Chondrocyte (in vitro differentiated cells): Measurements from ENCODE around the gene P2RX6. TPM values are rescaled to one million over a fixed set of nuclear protein-coding genes. Genes with fewer than 3 reads are reported as not detected.

Experiments used
- DNase-seq: peaks from one replicate; pipeline ENCODE4 v3.0.0; 2021; ENCODE audit warnings: mixed read lengths, low spot score
- H3K27ac Mint-ChIP-seq: one replicate; pipeline ENCODE4 v1.8.0; 2021; ENCODE audit warnings: mild to moderate bottlenecking, moderate library complexity, mixed read lengths; ENCODE audit not compliant: unreplicated experiment
- H3K27me3 Mint-ChIP-seq: 2 replicates; pipeline ENCODE4 v1.8.0; 2021; ENCODE audit warnings: low read depth, mixed read lengths
- H3K36me3 Mint-ChIP-seq: 2 replicates; pipeline ENCODE4 v1.8.0; 2021; ENCODE audit warnings: low read depth, mixed read lengths
- H3K4me1 Mint-ChIP-seq: 2 replicates; pipeline ENCODE4 v1.8.0; 2021; ENCODE audit warnings: low read depth, mild to moderate bottlenecking, mixed read lengths
- H3K4me3 Mint-ChIP-seq: one replicate; pipeline ENCODE4 v1.8.0; 2021; ENCODE audit warnings: mild to moderate bottlenecking, moderate library complexity, mixed read lengths; ENCODE audit not compliant: unreplicated experiment
- H3K9me3 Mint-ChIP-seq: 2 replicates; pipeline ENCODE4 v1.8.0; 2021; ENCODE audit warnings: low read depth, mixed read lengths
- CTCF ChIP-seq: fragments of 200-600 bp; sonication (generic); IDR thresholded peaks from 2 replicates; pipeline ENCODE4 v1.5.0; 2021; ENCODE audit warnings: antibody characterized with exemption, mild to moderate bottlenecking, moderate library complexity
- total RNA-seq: library from RNA; stranded (reverse); gene quantifications from 3 replicates; pipeline ENCODE4 v1.2.1, GENCODE V29; 2021

Gene P2RX6
- total RNA-seq, 1 donor from 2014 or later, result 2.1 TPM

DNA sequence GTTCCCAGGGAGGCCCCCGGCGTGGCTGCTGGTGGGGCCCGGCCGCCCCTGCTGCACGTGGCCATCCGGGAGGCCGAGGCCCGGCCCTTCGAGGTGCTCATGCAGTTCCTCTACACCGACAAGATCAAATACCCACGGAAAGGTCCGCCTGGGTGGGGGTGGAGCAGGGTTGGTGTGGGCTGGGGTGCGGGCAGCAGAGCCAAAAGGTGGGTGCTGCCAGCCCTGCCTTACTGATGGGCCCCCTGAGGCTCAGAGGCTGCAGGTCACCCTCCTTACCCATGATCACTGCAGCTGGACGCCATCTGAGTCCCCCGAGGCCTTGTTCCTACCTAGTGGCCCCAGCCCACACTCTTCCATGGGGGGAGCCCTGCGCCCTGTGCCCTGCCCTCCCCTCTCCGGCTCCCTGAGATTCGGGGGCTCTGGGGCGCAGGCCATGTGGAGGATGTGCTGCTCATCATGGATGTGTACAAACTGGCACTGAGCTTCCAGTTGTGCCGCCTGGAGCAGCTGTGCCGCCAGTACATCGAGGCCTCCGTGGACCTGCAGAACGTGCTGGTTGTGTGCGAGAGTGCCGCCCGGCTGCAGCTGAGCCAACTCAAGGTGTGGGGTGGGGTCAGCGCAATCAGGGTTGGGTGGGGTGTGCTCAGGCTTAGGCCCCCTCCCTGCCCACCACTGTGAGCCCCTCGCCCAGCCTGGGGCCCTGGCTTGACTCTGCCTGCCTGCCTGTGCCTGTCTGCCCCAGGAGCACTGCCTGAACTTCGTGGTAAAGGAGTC, 20.6 kb upstream of the P2RX6 start:
- Mint-ChIP-seq H3K4me1 (no peaks in the 10 kb centered on the region), H3K9me3 (no peaks in the 10 kb centered on the region), H3K4me3 (no peak overlapping the region), H3K27me3 (no peaks in the 10 kb centered on the region), H3K36me3 (peaks cover 5% of the 10 kb centered on the region), H3K27ac (no peak overlapping the region)
- no peak for TF ChIP-seq CTCF
- peak; percentile 88 for DNase-seq

DNA sequence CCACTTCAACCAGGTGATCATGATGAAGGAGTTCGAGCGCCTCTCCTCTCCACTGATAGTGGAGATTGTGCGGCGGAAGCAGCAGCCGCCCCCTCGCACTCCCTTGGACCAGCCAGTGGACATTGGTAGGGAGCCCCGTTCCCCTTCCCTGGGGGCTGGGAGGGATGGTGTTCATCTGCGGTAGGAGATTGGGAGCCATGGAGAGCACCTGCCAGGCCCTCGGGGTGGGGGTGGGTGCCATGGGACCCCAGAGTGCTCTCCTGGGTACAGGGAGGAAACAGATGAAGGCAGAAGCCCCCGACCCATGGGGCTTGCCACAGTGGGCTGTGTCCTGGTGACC, 20.1 kb upstream of the P2RX6 start:
- no peaks in the 10 kb centered on the region for H3K9me3 Mint-ChIP-seq
- no peak for TF ChIP-seq CTCF
- H3K27me3 Mint-ChIP-seq, result no peaks in the 10 kb centered on the region
- H3K4me1 Mint-ChIP-seq, result peaks cover under 1% of the 10 kb centered on the region
- H3K36me3 Mint-ChIP-seq, result peaks cover 5% of the 10 kb centered on the region
- DNase-seq, result no peak
- no peak overlapping the region for H3K4me3 Mint-ChIP-seq
- H3K27ac Mint-ChIP-seq, result no peak overlapping the region

DNA sequence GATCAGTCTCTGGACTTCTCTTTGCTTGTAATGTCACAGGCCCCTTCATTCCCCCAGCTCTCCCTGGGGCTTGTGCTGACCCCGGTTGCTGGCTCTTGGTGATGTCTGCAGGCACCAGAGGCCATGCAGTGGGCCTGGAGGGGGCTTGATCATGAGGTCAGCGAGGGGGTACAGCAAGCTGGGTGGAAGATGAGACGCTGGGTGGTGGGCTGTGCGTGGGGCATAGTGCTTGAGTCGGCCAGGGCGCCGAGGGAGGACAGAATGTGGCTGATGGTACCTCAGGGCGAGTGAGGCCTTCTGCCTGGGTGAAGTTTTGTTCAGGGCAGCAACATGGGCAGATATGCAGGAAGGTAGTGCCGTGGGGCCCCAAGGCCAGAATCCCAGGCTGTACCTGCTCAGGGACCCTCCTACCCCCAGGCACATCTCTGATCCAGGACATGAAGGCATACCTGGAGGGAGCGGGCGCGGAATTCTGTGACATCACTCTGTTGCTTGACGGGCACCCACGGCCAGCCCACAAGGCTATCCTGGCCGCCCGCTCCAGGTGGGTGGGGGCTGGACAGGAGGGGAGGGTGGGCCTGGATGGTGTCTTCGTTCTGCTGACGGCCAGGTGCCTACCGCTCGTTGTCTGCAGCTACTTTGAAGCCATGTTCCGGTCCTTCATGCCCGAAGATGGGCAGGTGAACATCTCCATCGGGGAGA, 19.5 kb upstream of the P2RX6 start:
- Mint-ChIP-seq H3K4me1 (peaks cover 7% of the 10 kb centered on the region), H3K27ac (no peak overlapping the region), H3K27me3 (no peaks in the 10 kb centered on the region), H3K9me3 (no peaks in the 10 kb centered on the region), H3K4me3 (no peak overlapping the region), H3K36me3 (peaks cover 3% of the 10 kb centered on the region)
- no peak for DNase-seq
- TF ChIP-seq CTCF, result no peak

DNA sequence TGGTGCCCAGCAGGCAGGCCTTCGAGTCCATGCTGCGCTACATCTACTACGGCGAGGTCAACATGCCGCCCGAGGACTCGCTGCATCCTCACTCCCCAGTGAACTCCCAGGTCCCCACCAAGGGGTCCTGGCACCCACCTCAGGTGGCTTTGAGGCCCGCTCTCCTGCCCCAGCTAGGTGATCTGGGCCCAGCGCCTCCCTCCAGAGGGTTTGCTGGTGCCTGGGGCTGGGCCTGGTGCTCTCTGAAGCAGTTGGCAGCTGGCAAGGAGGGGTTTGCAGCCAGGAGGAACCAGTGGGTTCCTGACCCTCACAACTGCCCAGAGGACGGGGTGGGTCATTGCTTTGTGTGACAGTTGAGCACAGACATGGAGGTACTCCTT, 18.9 kb upstream of the P2RX6 start:
- Mint-ChIP-seq H3K36me3 (peaks cover 3% of the 10 kb centered on the region), H3K27ac (no peak overlapping the region), H3K27me3 (no peaks in the 10 kb centered on the region)

More for the DNA sequence above, 18.9 kb upstream of the P2RX6 start:
- no peaks in the 10 kb centered on the region for H3K9me3 Mint-ChIP-seq
- DNase-seq, result peak; percentile 88
- TF ChIP-seq CTCF, result no peak
- H3K4me3 Mint-ChIP-seq, result no peak overlapping the region
- H3K4me1 Mint-ChIP-seq, result peaks cover 12% of the 10 kb centered on the region
